Aorta (tissue), 5 donors: ENCODE measurements around the gene KRT3. TPM values are rescaled to one million over a fixed set of nuclear protein-coding genes. Genes with fewer than 3 reads are reported as not detected.

Experiments
- ATAC-seq: fragments of 200-7000 bp; cut with Tn5 transposase; one replicate; pipeline ENCODE4 v1.9.1; 2022; ENCODE audit warnings: moderate library complexity; ENCODE audit not compliant: low FRiP score
- DNase-seq, 2 donors: peaks; one replicate each; pipeline ENCODE4 v3.0.0-alpha.2; 2020
- H3K27ac ChIP-seq, 2 donors: one replicate each; pipeline ENCODE4 v1.5.1; 2013; ENCODE audit warnings: low read length in 2 of 2, mild to moderate bottlenecking in 2 of 2, moderate library complexity in 2 of 2, control low read depth in 1 of 2, inconsistent platforms in 1 of 2, low read depth in 1 of 2
- H3K27me3 ChIP-seq, 2 donors: one replicate each; pipeline ENCODE4 v1.6.1; 2013; ENCODE audit warnings: control low read depth in 1 of 2, low read length in 1 of 2, mild to moderate bottlenecking in 1 of 2, moderate library complexity in 1 of 2; ENCODE audit not compliant: insufficient read depth in 2 of 2, control insufficient read depth in 1 of 2
- H3K36me3 ChIP-seq, 2 donors: one replicate each; pipeline ENCODE4 v1.6.1; 2013; ENCODE audit warnings: control low read depth in 1 of 2, low read length in 1 of 2, mild to moderate bottlenecking in 1 of 2; ENCODE audit not compliant: insufficient read depth in 2 of 2, control insufficient read depth in 1 of 2
- H3K4me1 ChIP-seq, 2 donors: one replicate each; pipeline ENCODE4 v1.6.1; 2013; ENCODE audit warnings: low read length in 2 of 2, control low read depth in 1 of 2, mild to moderate bottlenecking in 1 of 2, moderate library complexity in 1 of 2; ENCODE audit not compliant: insufficient read depth in 2 of 2, control insufficient read depth in 1 of 2
- H3K4me3 ChIP-seq, 2 donors: one replicate each; pipeline ENCODE4 v1.5.1; 2013; ENCODE audit warnings: low read length in 2 of 2, control low read depth in 1 of 2, mild to moderate bottlenecking in 1 of 2
- H3K9me3 ChIP-seq: one replicate; pipeline ENCODE4 v1.6.1; 2013; ENCODE audit warnings: mild to moderate bottlenecking, low read length; ENCODE audit not compliant: control insufficient read depth
- WGBS, 2 donors: extraction: QIAGEN DNeasy Blood & Tissue Kit; methylation state at CpG; one replicate each; pipeline ENCODE4 v1.1.7; 2013; 5-methylcytosine and 5-hydroxymethylcytosine counted together
- intact Hi-C, 2 donors: fragments of 100-400 bp; cut with DNase I; formaldehyde crosslinking; loops; one replicate each; pipeline versions ENCODE4 v1.14.2 to v1.15.0; 2022
- polyA plus RNA-seq, 2 donors: library from polyadenylated mRNA; stranded (reverse); fragments of 200-250 nt; gene quantifications; one replicate each; pipeline ENCODE4 v1.2.3, GENCODE V29; 2013
- total RNA-seq, 2 donors: library from RNA; stranded (reverse); fragmentation: NEBNext Ultra II Directional; extraction: Animal tissue kit (Norgen Biotek cat#: 25700); gene quantifications; one replicate each; pipeline ENCODE4 v1.2.1, GENCODE V29; 2021
- donor health status: healthy with polysubstance abuse.
- donor health status: Bipolar disorder and iron deficiency.
- donor health status: DM: no; HTN: no; CAD: no.
- donor health status: DM: no; HTN: no; CAD: no.
- donor health status: DM: yes; HTN: yes; CAD: no.

KRT3 gene
- total and polyA plus RNA-seq, 4 donors = not detected

- H3K27me3 ChIP-seq = no peaks in the 10 kb centered on the region
- H3K9me3 ChIP-seq = peaks cover 2% of the 10 kb centered on the region
- WGBS, 2 donors = 71 to 72% methylated on average over 6 to 7 of the region's 7 CpGs
- H3K36me3 ChIP-seq = no peaks in the 10 kb centered on the region
- no peak overlapping the region for H3K27ac ChIP-seq
- H3K4me3 ChIP-seq = no peak overlapping the region
- intact Hi-C loops = no loop called here
- DNase-seq (peak in 1 of 2 donors; percentile 45), ATAC-seq (no peak)
- H3K4me1 ChIP-seq = no peaks in the 10 kb centered on the region
Measured at GRCh38 chr12:52742196-52742580, 53.7 kb downstream of the KRT3 start.

DNA sequence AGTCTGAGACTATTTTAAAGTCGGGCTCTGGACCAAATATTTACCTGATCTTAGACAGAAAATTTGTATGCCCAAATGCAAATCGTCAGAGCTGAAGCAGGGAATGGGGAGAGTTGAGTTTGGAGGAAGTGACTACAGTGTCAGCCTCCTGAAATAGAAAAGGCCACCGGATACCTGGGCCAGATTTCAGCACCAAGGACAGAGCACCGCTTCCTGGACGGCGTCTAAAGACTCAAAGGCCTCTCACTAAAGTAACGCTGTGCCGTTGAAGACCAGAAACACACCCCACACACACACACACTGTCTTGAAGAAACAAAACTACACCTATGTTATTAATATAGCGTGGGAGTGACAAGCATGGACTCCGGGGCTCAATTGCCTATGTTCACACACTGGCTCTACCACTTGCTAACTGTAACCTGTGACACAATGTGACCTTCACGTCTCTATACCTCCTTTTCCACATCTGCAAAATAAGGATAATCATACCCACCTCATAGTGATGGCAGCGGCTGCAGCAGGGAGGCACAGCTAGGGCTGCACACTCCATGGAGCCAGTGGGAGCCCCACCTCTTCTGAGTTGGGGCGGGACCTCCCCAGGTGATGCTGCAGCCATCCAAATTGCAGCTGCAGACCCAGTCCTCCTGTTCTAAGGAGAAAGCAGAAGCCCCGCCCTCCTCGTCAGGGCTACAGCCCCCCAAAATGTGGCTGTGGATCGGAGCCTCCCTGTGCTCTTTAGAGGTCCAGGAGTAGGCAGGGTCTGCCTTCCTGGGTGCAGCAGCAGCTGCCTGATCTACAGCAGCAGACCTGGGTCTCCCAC, 54.3 kb downstream of the KRT3 start:
- no peaks in the 10 kb centered on the region for H3K36me3 ChIP-seq
- 13 to 17% methylated on average over 16 of the region's 16 CpGs for WGBS, 2 donors
- H3K27ac ChIP-seq = no peak overlapping the region
- H3K4me3 ChIP-seq = no peak overlapping the region
- intact Hi-C loops = no loop called here
- DNase-seq = no peak
- H3K27me3 ChIP-seq = no peaks in the 10 kb centered on the region
- H3K4me1 ChIP-seq = no peaks in the 10 kb centered on the region
- ATAC-seq = no peak
- H3K9me3 ChIP-seq = no peaks in the 10 kb centered on the region

- H3K27me3 ChIP-seq = no peaks in the 10 kb centered on the region
- DNase-seq (no peak), ATAC-seq (no peak)
- no peak overlapping the region for H3K4me3 ChIP-seq
- intact Hi-C loops = no loop called here
- H3K4me1 ChIP-seq = no peaks in the 10 kb centered on the region
- no peaks in the 10 kb centered on the region for H3K36me3 ChIP-seq
- H3K27ac ChIP-seq = no peak overlapping the region
- H3K9me3 ChIP-seq = no peaks in the 10 kb centered on the region
Measured at GRCh38 chr12:52740584-52740983, 55.3 kb downstream of the KRT3 start.

GRCh38 chr12:52739963-52740362, 56.0 kb downstream of the KRT3 start:
- ATAC-seq (no peak), DNase-seq (no peak)
- H3K36me3 ChIP-seq = no peaks in the 10 kb centered on the region
- H3K27ac ChIP-seq = no peak overlapping the region
- no peaks in the 10 kb centered on the region for H3K9me3 ChIP-seq
- H3K4me3 ChIP-seq = no peak overlapping the region
- H3K4me1 ChIP-seq = no peaks in the 10 kb centered on the region
- intact Hi-C loops = no loop called here
- H3K27me3 ChIP-seq = no peaks in the 10 kb centered on the region

Other genes with a start within 250 kb of the KRT3 start
- gene KRT71, start 243.0 kb downstream of the KRT3 start, total RNA-seq = not detected
- gene KRT71, start 243.0 kb downstream of the KRT3 start, polyA plus RNA-seq = not detected
- not detected for gene KRT74, start 222.3 kb downstream of the KRT3 start, total RNA-seq
- gene KRT74, start 222.3 kb downstream of the KRT3 start, polyA plus RNA-seq = not detected
- gene KRT72, start 194.7 kb downstream of the KRT3 start, total RNA-seq = not detected
- 1 to 10 TPM in 1 of 2 donors, not detected in 1; 1.6 TPM for gene KRT72, start 194.7 kb downstream of the KRT3 start, polyA plus RNA-seq
- gene KRT73, start 177.6 kb downstream of the KRT3 start, total RNA-seq = not detected
- gene KRT73, start 177.6 kb downstream of the KRT3 start, polyA plus RNA-seq = not detected
- gene KRT2, start 143.9 kb downstream of the KRT3 start, total RNA-seq = not detected
- under 1 TPM; 0.05 to 0.50 TPM for gene KRT2, start 143.9 kb downstream of the KRT3 start, polyA plus RNA-seq
- under 1 TPM in 1 of 2 donors, not detected in 1; 0.51 TPM for gene KRT1, start 115.7 kb downstream of the KRT3 start, total RNA-seq
- not detected for gene KRT1, start 115.7 kb downstream of the KRT3 start, polyA plus RNA-seq
- gene KRT77, start 92.6 kb downstream of the KRT3 start, total RNA-seq = not detected
- not detected for gene KRT77, start 92.6 kb downstream of the KRT3 start, polyA plus RNA-seq
- not detected for gene KRT76, start 18.8 kb downstream of the KRT3 start, total RNA-seq
- gene KRT76, start 18.8 kb downstream of the KRT3 start, polyA plus RNA-seq = not detected
- gene KRT4, start 18.0 kb upstream of the KRT3 start, total RNA-seq = not detected
- 1 to 10 TPM; 3.9 to 4.6 TPM for gene KRT4, start 18.0 kb upstream of the KRT3 start, polyA plus RNA-seq
- gene KRT79, start 38.2 kb upstream of the KRT3 start, total RNA-seq = not detected
- not detected for gene KRT79, start 38.2 kb upstream of the KRT3 start, polyA plus RNA-seq
- gene KRT78, start 52.9 kb upstream of the KRT3 start, total RNA-seq = not detected
- gene KRT78, start 52.9 kb upstream of the KRT3 start, polyA plus RNA-seq = 1 to 10 TPM in 1 of 2 donors, under 1 TPM in 1; 0.10 to 2.0 TPM
- gene KRT8, start 109.0 kb upstream of the KRT3 start, total RNA-seq = 100 to 1,000 TPM in 1 of 2 donors, 10 to 100 TPM in 1; 34.5 to 102 TPM
- gene KRT8, start 109.0 kb upstream of the KRT3 start, polyA plus RNA-seq = 100 to 1,000 TPM in 1 of 2 donors, 10 to 100 TPM in 1; 39.4 to 323 TPM
- gene KRT18, start 153.0 kb upstream of the KRT3 start, total RNA-seq = 1 to 10 TPM; 3.9 to 9.0 TPM
- 10 to 100 TPM; 15.8 to 54.1 TPM for gene KRT18, start 153.0 kb upstream of the KRT3 start, polyA plus RNA-seq
- 100 to 1,000 TPM; 353 to 439 TPM for gene EIF4B, start 210.3 kb upstream of the KRT3 start, total RNA-seq
- gene EIF4B, start 210.3 kb upstream of the KRT3 start, polyA plus RNA-seq = 100 to 1,000 TPM; 147 to 259 TPM